Measurements from ENCODE around the gene GPSM3. TPM values are rescaled to one million over a fixed set of nuclear protein-coding genes. Genes with fewer than 3 reads are reported as not detected.

Gene GPSM3
- total RNA-seq, 1 experiment from 2014 or later, result 2.0 TPM

- ATAC-seq, result peak; percentile 83
- ChIA-PET POLR2A (no interaction called here), CTCF (interaction anchor here (0.5 to 0.6 kb wide), 2 partner anchors 18 to 1914 kb away, joined by 5 to 6 read pairs; no protein-coding TSS in a partner anchor)
- Histone ChIP-seq H3K9me3 (ENCODE audit: control insufficient read depth, insufficient read depth, low read depth, low read length) (no peaks in the 10 kb centered on the region), H3K4me1 (ENCODE audit: control insufficient read depth, insufficient read depth, low read length) (peaks cover 21% of the 10 kb centered on the region), H3K36me3 (ENCODE audit: control insufficient read depth, insufficient read depth, low read length) (no peaks in the 10 kb centered on the region; the same call in 1 of the 2 replicates), H3K27ac (ENCODE audit: low read length) (peak within 1 kb of the TSS; percentile 84), H3K27me3 (ENCODE audit: control insufficient read depth, insufficient read depth, low read length) (no peaks in the 10 kb centered on the region), H3K4me3 (ENCODE audit: low read depth in 2 of 2, low read length in 2 of 2) (peak within 1 kb of the TSS; percentile 81 to 96)
- TSS peak; percentile 85 for BruUV-seq (replicated peaks)
- no peak for TF ChIP-seq REST (IDR thresholded peaks at IDR 0.05; ENCODE audit: insufficient read depth in 1 of 2, low read depth in 2 of 2, low read length in 1 of 2)
- TF ChIP-seq, protein P1, sequence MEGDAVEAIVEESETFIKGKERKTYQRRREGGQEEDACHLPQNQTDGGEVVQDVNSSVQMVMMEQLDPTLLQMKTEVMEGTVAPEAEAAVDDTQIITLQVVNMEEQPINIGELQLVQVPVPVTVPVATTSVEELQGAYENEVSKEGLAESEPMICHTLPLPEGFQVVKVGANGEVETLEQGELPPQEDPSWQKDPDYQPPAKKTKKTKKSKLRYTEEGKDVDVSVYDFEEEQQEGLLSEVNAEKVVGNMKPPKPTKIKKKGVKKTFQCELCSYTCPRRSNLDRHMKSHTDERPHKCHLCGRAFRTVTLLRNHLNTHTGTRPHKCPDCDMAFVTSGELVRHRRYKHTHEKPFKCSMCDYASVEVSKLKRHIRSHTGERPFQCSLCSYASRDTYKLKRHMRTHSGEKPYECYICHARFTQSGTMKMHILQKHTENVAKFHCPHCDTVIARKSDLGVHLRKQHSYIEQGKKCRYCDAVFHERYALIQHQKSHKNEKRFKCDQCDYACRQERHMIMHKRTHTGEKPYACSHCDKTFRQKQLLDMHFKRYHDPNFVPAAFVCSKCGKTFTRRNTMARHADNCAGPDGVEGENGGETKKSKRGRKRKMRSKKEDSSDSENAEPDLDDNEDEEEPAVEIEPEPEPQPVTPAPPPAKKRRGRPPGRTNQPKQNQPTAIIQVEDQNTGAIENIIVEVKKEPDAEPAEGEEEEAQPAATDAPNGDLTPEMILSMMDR (IDR thresholded peaks at IDR 0.05), result no peak; the same call in 1 of the 2 replicates
- peak; percentile 66 for TF ChIP-seq POLR2AphosphoS5 (IDR thresholded peaks at IDR 0.05; ENCODE audit: low read depth, low read length)
- peak; percentile 95; the same call in 1 of the 2 replicates for TF ChIP-seq SIN3A (IDR thresholded peaks at IDR 0.05; ENCODE audit: borderline replicate concordance, insufficient read depth, low read depth, low read length)
- intact Hi-C loops (cut with micrococcal nuclease; ENCODE audit: unreplicated experiment) (loop anchor here (2.0 kb wide), 1 partner anchor 35 kb away; no protein-coding TSS in a partner anchor), in situ Hi-C loops (cut with HindIII; ENCODE audit: low pct_unique_long_range_greater_than_20kb, low sequenced_read_pairs) (no loop called here)
- DNase-seq (ENCODE audit: low read depth, low spot score), result peak; percentile 71
Observed at GRCh38 chr6:32153564-32154513, 38.6 kb downstream of the GPSM3 start, which contains the start of gene PPT2. Gene PPT2 (plus strand): TSS chr6:32154141. CDS start chr6:32154595, 454 bp downstream.

- DNase-seq (ENCODE audit: low read depth, low spot score), result no peak
- Histone ChIP-seq H3K27ac (ENCODE audit: low read length) (peak overlapping the region; percentile 84), H3K36me3 (ENCODE audit: control insufficient read depth, insufficient read depth, low read length) (no peaks in the 10 kb centered on the region; the same call in 1 of the 2 replicates), H3K9me3 (ENCODE audit: control insufficient read depth, insufficient read depth, low read depth, low read length) (no peaks in the 10 kb centered on the region), H3K27me3 (ENCODE audit: control insufficient read depth, insufficient read depth, low read length) (no peaks in the 10 kb centered on the region), H3K4me1 (ENCODE audit: control insufficient read depth, insufficient read depth, low read length) (peaks cover 21% of the 10 kb centered on the region), H3K4me3 (ENCODE audit: low read depth in 2 of 2, low read length in 2 of 2) (peak overlapping the region; percentile 81 to 96)
- in situ Hi-C loops (cut with HindIII; ENCODE audit: low pct_unique_long_range_greater_than_20kb, low sequenced_read_pairs) (no loop called here), intact Hi-C loops (cut with micrococcal nuclease; ENCODE audit: unreplicated experiment) (loop anchor here (2.0 kb wide), 1 partner anchor 34 kb away; no protein-coding TSS in a partner anchor)
- TF ChIP-seq, protein P1 (IDR thresholded peaks at IDR 0.05), result no peak
- TF ChIP-seq POLR2AphosphoS5 (IDR thresholded peaks at IDR 0.05; ENCODE audit: low read depth, low read length) (no peak), SIN3A (IDR thresholded peaks at IDR 0.05; ENCODE audit: borderline replicate concordance, insufficient read depth, low read depth, low read length) (no peak; the same call in 1 of the 2 replicates), REST (IDR thresholded peaks at IDR 0.05; ENCODE audit: insufficient read depth in 1 of 2, low read depth in 2 of 2, low read length in 1 of 2) (no peak), TCF7L2 (IDR thresholded peaks at IDR 0.05; ENCODE audit: low read depth, low read length) (no peak)
- no TSS peak for BruUV-seq (replicated peaks)
- peak; percentile 60 for ATAC-seq
- CTCF ChIA-PET, result interaction anchor here (0.5 to 0.6 kb wide), 3 partner anchors 17 to 1913 kb away, joined by 5 to 6 read pairs (median 5); no protein-coding TSS in a partner anchor
- POLR2A ChIA-PET, result interaction anchor here (0.5 to 0.9 kb wide), 4 partner anchors 21 to 399 kb away, joined by 3 to 8 read pairs (median 4); no protein-coding TSS in a partner anchor
Observed at GRCh38 chr6:32152769-32153563, 39.5 kb downstream of the GPSM3 start.

All from Panc1 (cell line).